RPMI8226 (cell line): ENCODE measurements around the gene LHX1.
A peak's percentile ranks its signal among the peaks of the same experiment; 100 is the strongest.

Experiments used
- DNase-seq: peaks from one replicate; pipeline ENCODE4 v3.0.0-alpha.2; 2015

LHX1 gene

DNA sequence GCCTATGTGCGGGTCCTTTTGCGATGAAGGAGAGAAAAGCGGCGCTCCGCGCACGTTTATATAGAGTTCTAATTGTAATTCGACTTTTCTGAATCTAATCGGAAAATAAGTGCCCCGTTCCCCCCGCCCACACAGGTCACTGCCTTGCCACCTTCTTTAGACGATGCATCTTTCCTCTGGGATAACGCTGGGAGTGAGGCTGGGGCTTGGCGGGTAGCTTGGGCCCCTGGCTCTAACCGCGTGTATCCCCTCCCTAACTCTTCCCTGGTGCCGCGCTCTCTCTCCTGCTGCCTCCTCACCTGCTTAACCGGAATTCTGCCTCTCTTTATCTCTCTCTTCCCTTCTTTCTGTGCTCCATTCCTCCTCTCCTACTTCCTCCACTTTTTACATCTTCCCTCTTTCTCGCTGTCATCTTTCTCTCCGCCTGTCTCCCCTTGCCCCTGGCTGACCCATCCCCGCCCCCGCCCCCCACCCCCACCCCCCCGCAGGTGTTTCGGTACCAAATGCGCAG is 2.6 kb downstream of the LHX1 start:
- no peak for DNase-seq

DNA sequence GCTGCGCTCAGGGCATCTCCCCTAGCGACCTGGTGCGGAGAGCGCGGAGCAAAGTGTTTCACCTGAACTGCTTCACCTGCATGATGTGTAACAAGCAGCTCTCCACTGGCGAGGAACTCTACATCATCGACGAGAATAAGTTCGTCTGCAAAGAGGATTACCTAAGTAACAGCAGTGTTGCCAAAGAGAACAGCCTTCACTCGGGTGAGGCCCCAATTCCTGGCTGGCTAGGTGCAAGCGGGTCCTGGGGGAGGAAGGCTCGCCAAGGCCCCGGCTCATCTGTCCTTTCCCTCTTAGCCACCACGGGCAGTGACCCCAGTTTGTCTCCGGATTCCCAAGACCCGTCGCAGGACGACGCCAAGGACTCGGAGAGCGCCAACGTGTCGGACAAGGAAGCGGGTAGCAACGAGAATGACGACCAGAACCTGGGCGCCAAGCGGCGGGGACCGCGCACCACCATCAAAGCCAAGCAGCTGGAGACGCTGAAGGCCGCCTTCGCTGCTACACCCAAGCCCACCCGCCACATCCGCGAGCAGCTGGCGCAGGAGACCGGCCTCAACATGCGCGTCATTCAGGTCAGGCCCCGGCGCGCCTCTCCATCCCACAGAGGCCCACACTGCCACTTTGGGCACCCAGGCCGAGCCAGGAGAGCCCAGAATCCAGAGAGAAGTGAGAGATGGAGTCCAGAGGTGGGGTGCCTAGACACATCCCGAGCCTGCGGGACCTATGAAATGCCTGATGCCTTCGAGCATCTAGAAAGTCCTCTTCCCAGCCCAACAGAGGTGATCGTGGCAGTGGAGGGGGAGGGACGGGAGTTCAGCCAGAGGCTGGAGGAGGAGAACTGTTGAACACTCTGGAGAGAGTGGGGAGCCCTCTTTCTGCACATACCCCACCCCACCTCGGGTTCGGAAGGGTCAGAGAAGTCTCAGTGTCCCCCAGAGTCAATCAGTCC is 3.3 kb downstream of the LHX1 start:
- no peak for DNase-seq

DNA sequence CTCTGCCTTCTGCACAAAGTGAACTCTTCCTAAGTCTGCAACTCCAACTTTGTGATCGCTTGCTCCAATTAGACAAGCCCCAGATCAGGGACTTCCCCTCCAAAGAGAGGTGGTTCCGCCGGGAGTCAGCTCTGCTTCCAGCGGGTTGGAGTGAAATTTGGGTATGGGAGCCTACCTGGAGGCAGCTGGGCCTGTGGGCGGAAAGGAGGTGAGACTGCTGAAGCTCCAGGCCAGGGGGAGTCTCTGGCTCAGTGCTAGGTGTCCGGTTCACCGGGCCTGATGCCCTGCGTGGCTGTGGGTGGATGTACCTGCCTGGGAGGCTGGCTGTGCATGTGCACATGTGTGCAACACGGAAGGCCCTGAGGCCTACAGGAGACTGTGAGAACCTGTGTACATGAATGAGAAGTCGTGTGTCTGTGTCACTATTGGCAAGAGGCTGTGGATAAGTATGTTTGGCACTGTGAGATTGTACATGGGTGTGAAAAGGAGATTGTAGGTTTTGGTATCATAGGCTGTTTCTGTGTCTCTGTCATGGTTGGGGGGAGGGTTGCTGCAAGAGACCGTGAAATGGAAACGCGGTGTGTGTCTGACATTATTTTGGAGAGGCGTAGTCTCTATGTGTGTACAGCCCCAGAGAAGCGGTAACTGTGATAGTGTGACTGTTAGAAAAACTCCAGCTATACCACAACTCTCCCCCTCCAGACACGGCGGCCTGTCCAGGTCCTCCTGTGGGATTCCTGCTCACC is 4.2 kb downstream of the LHX1 start:
- DNase-seq = no peak

DNA sequence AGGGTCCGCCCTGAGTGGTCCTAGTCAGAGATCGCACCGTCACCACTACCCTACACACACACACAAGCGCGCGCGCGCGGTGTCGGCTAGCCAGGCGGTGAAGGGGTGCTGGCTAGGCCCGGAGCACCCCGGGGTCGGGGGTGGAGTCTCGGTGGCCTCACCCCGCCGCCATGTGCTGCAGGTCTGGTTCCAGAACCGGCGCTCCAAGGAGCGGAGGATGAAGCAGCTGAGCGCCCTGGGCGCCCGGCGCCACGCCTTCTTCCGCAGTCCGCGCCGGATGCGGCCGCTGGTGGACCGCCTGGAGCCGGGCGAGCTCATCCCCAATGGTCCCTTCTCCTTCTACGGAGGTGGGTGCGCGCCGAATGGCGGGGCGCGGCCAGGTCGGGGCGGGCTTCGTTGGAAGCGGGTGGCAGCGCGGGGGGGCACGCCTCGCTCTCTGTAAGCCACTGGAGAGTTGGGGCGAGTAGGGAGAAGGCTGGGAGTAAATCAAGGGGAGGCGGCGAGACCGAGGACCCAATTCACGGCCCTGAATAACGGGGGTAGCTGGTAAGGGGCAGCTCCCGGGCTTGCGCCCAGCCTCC is 4.8 kb downstream of the LHX1 start:
- DNase-seq = no peak

DNA sequence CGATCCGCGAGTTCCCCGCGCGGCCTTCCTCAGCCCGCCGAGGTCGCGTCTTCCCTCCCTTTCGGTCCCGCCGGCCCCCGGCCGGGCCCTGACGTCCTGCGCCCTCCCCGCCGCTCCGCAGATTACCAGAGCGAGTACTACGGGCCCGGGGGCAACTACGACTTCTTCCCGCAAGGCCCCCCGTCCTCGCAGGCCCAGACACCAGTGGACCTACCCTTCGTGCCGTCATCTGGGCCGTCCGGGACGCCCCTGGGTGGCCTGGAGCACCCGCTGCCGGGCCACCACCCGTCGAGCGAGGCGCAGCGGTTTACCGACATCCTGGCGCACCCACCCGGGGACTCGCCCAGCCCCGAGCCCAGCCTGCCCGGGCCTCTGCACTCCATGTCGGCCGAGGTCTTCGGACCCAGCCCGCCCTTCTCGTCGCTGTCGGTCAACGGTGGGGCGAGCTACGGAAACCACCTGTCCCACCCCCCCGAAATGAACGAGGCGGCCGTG is 5.4 kb downstream of the LHX1 start:
- DNase-seq = no peak

DNA sequence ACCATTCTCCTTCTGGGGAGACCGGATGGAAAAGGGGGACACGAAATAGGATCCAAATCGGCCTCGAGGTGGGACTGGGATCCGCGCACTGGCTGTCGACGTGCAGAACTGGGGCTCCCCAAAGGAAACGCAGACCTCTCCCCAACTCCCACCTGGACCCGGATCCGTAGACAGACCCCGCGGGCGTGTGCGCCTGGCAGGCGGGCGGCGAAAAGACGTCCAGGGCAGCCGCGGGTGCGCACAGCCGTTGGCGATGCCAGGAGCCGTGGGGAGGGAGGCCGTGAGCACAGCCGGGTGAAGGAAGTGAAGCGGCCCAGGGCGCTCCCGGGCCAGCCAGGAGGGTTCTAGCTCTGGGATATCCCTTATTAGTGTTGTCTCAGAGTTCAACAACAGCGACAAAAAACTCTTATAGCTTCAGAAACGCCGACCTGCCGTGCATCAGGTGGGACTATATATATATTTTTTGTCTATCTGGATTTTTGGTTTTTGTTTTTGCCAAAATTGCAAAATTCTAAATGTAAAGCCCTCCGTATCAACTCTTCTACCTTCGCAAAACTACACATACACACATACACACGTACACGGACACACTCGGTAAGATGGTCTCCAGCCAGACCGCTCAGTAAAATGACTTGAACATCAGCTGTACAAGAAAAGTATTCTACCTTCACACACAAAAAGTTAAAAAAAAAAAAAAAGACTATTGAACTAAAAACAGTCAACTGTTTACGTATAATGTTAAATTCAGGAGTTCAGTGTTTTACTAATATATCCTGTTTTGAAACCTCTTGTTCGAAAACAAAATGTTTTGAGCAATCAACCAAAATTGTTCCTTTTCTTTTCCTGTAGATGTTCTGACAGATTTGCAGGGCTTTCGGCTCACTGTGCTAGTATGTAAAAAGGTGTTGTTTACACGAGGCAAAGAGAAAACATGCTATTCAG is 6.2 kb downstream of the LHX1 start:
- DNase-seq = no peak

DNA sequence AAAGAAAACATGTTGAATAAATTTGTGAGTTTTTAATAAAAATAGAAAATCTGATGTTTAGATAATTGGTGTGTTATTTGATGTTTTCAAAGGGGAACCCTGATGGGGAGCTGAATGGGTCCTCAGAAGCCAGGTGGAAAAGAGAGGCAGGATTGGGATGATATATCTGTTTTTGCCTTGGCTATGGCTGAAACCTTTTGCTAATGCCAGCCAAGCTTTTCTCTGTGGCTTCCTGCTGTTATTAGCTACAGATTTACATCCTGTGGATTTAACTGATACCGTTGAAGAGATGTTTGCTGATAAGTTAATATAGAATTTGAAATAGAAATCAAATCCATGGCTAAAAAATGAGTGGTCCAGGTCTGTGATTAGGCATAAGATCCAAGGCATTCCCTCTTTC is 7.3 kb downstream of the LHX1 start:
- DNase-seq = no peak

DNA sequence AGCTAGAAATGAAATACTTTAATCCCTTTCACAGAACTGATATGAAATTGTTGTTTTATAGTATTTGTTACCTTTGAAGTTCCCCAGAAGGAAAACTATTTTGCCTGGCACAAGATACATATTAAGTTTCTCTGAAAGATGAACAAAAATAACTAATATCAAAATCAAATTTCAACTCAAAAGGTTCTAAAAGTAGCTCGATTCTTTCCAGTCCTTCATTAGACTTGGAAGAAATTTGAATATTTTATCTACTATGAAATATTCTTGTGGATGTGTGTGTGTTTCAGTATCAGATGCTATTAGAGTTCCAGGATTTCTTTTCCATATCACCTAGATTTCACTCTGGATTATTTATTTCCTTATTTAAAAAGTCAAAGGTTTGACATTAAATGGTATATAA is 7.9 kb downstream of the LHX1 start:
- DNase-seq = no peak

DNA sequence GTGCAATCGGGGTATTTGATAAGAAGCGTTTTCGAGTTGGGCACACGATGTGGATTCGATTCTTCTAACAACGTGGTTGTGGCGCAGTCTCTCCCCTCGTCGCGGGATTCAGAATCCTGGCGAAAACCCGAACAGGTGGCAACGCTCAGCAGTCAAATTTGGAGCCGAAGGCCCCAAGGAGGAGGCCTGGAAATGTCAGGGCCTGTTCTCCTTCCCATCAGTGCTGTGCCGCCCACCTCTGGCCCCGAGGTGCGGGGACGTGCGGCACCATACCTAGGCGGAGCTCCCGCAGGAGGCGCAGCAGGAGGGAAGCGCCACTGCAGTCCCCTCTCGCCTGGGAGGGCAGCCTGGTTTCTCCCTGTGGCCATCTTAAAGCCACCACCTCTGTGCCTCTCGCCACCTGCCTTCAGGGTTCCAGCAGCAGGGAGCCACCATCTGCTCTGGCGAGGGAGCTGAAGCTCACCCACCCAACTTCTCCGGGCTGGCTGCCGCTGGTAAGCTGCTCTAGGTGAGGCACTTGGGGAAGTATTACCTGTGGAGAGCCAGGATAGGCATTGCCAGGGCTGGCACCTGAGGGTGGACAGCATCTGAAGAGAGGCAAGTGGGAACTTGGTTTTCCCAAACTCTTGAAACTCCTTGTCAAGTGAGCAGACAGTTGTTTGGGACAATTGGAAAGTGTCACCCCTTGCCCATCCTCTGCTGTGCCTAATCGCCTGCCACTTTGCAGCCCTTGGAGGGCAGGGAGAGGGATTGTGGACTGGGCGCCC is 8.9 kb downstream of the LHX1 start:
- no peak for DNase-seq

DNA sequence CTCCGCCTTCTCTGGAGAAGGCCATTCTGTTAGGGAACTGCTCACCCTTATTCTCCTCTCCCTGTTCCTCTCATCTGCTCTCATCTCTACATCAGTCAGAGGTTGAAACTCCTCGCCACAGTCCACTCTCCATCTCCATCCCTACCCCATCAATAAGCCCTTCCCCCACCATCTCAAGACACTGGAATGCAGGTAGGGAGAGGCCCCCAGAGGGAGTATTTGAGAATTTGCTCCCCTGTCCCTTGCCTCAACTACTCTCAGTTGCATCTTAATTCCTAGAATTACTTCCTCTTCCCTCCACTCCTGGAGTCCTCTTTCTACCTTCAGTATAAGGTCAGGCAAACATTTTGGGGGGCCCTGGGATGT is 9.4 kb downstream of the LHX1 start:
- no peak for DNase-seq

DNA sequence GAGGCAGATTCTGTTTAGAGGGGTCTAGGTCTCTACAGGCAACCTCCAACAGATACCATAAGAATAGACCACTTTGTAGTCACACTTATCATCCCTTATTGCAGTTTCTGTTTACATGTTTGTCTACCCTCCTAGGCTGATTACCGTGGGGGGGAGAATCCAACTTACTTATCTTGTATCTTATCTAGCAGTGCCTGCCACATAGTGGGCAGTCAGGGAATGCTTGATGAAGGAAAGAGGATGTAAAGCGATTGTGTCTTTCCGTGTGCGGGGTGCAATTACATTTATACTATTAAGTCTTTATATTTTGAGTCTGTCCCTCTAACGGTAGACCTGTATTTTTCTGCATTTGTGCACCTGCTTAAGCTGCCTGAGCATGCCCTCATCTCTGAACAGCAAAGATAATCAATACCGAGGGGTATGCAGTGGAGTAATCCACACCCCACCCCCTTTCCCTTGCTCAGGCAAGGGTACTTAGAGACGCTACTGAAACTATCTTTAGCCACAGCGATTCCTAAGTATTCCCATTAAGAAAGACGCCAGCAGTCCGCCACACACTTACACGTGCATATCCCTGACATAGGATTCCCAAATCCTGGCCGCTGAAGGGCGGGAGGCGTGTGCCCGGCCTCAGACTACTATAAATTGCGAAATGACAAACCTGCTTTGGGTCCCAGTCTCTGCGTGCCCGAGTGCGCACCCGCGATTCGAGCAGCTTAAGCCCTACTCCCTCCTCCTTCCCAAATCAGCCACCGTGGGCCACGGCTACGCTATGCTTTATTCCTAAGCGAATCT is 10.8 kb downstream of the LHX1 start:
- no peak for DNase-seq

DNA sequence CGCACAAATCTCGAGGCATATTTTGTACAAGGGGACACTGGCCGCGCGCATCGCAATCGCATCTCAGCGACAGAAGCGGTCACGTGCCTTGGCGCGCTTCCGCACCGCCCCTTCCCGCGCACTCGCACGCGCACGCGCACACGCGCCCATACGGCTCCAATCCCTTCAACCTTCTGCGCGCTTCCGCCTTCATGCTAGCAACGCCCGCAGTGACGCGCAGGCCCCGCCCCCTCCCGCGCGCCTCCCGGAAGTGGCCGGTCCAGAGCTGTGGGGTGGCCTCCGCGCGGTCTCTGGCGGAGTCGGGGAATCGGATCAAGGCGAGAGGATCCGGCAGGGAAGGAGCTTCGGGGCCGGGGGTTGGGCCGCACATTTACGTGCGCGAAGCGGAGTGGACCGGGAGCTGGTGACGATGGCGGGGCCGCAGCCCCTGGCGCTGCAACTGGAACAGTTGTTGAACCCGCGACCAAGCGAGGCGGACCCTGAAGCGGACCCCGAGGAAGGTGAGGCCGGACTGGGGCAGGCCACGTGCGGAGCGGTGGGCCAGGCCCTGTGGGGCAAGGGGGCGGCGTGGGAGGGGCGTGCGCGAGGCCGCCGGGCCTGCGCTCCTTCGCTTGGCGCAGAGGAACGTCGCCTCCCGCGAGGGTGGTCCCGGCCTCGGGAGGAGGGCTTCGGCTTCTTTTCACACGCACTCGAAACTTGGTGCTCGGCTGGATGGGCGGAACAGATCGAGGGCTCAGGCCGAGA is 11.6 kb downstream of the LHX1 start, which contains the start of gene AATF:
Gene AATF, plus strand, starts transcription at position 238 of the 744 bp plus-strand sequence. Its CDS starts 172 bp downstream, at position 410.
- peak; percentile 98 for DNase-seq

DNA sequence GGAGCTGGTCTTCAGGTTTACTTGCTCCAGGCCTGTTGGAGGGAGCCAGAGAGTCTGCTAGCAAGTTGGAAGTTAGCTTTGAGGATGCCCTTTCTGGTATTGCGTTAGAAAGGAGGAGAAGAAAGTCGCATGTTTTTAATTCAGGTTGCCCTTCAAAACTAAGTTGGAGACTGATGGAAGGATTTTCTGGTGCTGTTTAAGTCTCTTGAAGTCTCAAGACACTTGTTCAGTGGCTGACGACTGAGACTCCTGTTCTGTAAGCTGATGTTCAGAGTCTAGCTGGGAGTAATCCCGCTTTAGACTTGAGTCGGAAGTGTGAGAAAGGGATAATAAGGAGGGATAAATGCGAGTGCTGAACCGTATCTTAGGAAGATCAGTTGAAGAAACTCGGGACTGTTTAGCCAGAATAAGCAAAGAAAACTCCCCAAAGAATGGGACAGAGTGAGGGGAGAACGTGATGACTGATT is 12.2 kb downstream of the LHX1 start:
- DNase-seq = peak; percentile 45

DNA sequence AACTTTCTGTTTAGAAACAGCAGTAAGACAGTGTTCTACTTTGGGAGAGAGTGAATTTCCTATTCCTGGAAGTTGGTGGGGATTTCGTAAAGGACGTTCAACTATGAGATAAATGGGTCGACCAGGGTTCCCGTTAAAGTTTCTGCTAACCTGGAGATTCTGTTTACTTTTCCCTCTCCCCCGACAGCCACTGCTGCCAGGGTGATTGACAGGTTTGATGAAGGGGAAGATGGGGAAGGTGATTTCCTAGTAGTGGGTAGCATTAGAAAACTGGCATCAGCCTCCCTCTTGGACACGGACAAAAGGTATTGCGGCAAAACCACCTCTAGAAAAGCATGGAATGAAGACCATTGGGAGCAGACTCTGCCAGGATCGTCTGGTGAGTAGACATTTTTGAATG is 12.8 kb downstream of the LHX1 start:
- DNase-seq = no peak

DNA sequence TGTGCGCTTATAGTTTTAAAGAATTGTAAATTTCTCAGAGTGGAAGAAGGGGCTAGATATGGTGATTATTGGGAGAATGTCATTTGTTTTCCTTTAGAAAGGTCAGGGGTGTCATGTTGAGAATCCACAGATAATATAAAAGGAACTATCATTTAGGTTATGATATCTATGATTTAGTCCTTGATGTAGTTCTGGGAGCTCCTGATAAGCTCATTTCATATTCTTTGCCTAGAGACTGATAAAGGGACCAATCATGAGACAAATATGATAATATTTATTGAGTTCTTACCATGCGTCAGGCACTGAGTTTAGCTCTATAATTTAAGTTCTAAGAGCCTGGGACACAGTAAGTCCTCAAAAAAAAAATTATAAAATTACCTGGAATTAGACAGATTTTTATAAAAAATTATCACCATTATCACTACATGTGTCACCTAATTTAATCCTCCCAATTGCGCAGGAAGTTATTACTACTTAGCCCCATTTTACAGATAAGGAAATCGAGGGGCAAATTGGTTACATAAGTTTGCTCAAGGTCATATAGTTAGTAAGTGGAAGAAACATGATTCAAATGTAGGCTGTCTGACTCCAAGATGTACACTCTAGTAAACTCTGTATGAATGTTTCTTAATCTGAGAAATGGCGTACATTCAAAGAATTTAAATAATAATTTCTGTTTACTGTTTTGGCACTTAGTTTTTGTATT is 14.0 kb downstream of the LHX1 start:
- no peak for DNase-seq

DNA sequence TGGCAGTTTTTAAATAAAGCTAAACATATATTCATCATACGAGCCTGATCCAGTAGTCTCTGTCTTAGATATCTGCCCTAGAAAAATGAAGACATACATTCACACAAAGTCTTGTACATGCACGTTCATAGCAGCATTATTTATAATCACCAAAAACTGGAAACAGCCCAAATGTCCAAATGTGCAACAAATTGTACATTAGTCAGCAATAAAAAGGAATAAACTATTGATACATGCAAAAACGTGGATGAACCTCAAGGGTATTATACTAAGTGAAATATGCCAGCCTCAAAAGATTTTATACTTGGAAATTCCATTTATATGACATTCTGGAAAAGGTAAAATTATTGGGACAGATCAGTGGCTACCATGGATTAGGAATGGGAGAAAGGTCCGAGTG is 34.2 kb downstream of the LHX1 start:
- no peak for DNase-seq

DNA sequence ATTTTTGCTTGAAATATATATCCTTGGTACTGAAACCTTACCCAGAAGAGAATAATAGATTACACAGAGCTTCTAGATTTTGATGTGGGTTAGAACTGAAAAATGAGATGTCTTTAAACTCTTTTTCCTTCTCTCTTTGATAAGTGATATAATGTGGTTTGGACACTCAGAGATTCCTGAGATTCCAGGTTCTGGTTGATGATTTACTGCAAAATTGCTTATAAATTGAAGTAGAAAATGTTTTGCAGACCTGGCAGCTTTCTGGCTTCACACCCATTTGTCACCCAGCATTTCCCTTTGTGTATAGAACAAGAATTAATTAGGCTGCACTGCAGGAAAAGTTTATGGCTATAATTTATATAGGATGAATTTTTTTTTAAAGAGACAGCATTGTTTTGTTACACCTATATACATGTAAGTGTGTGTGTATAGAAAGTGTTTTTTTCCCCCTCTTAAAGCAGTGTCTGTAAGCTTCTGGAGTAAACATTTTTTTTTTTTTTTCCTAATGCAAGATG is 35.0 kb downstream of the LHX1 start:
- no peak for DNase-seq

DNA sequence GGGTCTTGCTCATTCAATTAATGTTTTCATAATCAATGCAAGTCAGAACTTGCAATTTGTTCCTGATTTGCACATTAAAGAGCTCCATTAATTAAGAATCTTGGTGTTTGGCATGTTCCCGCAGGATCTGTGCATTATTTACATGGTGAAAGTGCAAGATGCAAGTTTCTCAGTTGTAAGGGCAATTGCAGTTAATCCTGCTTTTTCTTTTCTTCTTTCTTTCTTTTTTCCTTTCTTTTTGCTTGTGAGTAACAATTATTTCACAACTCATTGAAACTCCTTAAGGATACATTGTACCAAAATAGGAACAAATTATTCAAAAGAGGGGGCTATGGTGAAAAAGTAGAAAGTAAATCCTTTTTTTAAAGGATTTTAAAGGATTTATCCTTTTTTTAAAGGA is 35.6 kb downstream of the LHX1 start:
- no peak for DNase-seq
